Vagina (tissue), 2 donors: ENCODE measurements around the gene THRA. TPM values are rescaled to one million over a fixed set of nuclear protein-coding genes. Genes with fewer than 3 reads are reported as not detected.
"Not testable (repeated sequence)": the region's sequence is repeated elsewhere in the genome, so short reads cannot be mapped to it uniquely, and the experiment has no call there.

Source experiments
- DNase-seq, 2 donors: peaks; one replicate each; pipeline ENCODE4 v3.0.0-alpha.2; 2017; ENCODE audit errors: extremely low spot score in 2 of 2
- H3K27ac ChIP-seq: fragments of 200-600 bp; sonication (generic); one replicate; pipeline ENCODE4 v1.5.1; 2019
- H3K27me3 ChIP-seq: fragments of 200-600 bp; sonication (generic); one replicate; pipeline ENCODE4 v1.5.1; 2019
- H3K36me3 ChIP-seq, 2 donors: fragments of 200-600 bp; sonication (generic); one replicate each; pipeline ENCODE4 v1.5.1; 2017 to 2019
- H3K4me1 ChIP-seq: fragments of 200-600 bp; sonication (generic); one replicate; pipeline ENCODE4 v1.5.1; 2019
- H3K4me3 ChIP-seq, 2 donors: fragments of 200-600 bp; sonication (generic); 1 replicate in 1 of 2; 2 replicates in 1 of 2; pipeline ENCODE4 v1.5.1; 2016 to 2019
- H3K9me3 ChIP-seq: fragments of 200-600 bp; sonication (generic); one replicate; pipeline ENCODE4 v1.5.1; 2019
- CTCF ChIP-seq, 3 experiments: fragments of 450-650 bp in 2 of 3; fragments of 200-600 bp in 1 of 3; sonication (generic) in 1 of 3; IDR thresholded peaks; one replicate each; pipeline ENCODE4 v1.5.1; 2017 to 2019; ENCODE audit warnings: antibody characterized with exemption in 3 of 3, mild to moderate bottlenecking in 2 of 3, moderate library complexity in 2 of 3
- POLR2A ChIP-seq, 2 donors: fragments of 450-650 bp; IDR thresholded peaks; one replicate each; pipeline ENCODE4 v1.6.1; 2017; ENCODE audit warnings: antibody characterized with exemption in 2 of 2, mild to moderate bottlenecking in 2 of 2, moderate library complexity in 2 of 2
- POLR2AphosphoS5 ChIP-seq, 2 donors: sonication (generic); formaldehyde crosslinking; IDR thresholded peaks; one replicate each; pipeline ENCODE4 v1.9.0; 2017; ENCODE audit warnings: antibody characterized with exemption in 2 of 2, mild to moderate bottlenecking in 2 of 2, low read depth in 1 of 2; ENCODE audit not compliant: insufficient read depth in 1 of 2
- intact Hi-C: fragments of 100-400 bp; cut with DNase I; formaldehyde crosslinking; loops from one replicate; pipeline ENCODE4 v1.15.1; 2023
- microRNA-seq: library from miRNA; unstranded; fragments of <30 nt; microRNA quantifications from one replicate; pipeline ENCODE4, GENCODE V29; 2017; ENCODE audit warnings: borderline number of aligned reads, borderline replicate concordance
- small RNA-seq: library from RNA; depleted of rRNA; stranded (forward); fragments of <200 nt; gene quantifications from one replicate; pipeline ENCODE3, GENCODE V24; 2016
- total RNA-seq: library from RNA; depleted of rRNA; stranded (reverse); fragments of >200 nt; gene quantifications from one replicate; pipeline ENCODE4 v1.2.3, GENCODE V29; 2016

Gene THRA
- total RNA-seq, 1 donor from 2014 or later, result 40.3 TPM

GRCh38 chr17:40130352-40131042 lies 67.7 kb downstream of the THRA start:
- no peak for DNase-seq
- peaks cover 5% of the 10 kb centered on the region for H3K4me1 ChIP-seq
- intact Hi-C loops, result no loop called here

GRCh38 chr17:40134184-40134583 lies 71.4 kb downstream of the THRA start:
- no peaks in the 10 kb centered on the region for H3K27me3 ChIP-seq
- H3K4me3 ChIP-seq, result no peak overlapping the region
- peaks cover 0 to 74% of the 10 kb centered on the region in 2 donors for H3K36me3 ChIP-seq
- TF ChIP-seq POLR2AphosphoS5 (IDR thresholded peaks at IDR 0.05; ENCODE audit: insufficient read depth in 1 of 2, low read depth in 1 of 2) (no peak), POLR2A (IDR thresholded peaks at IDR 0.05) (no peak), CTCF (IDR thresholded peaks at IDR 0.05) (no peak)
- intact Hi-C loops, result no loop called here
- H3K27ac ChIP-seq, result no peak overlapping the region
- H3K9me3 ChIP-seq, result no peaks in the 10 kb centered on the region
- peaks cover 4% of the 10 kb centered on the region for H3K4me1 ChIP-seq
- no peak for DNase-seq

More at GRCh38 chr17:40130352-40131042, 67.7 kb downstream of the THRA start:
- H3K9me3 ChIP-seq, result no peaks in the 10 kb centered on the region
- TF ChIP-seq POLR2AphosphoS5 (IDR thresholded peaks at IDR 0.05; ENCODE audit: insufficient read depth in 1 of 2, low read depth in 1 of 2) (no peak), CTCF (IDR thresholded peaks at IDR 0.05) (no peak), POLR2A (IDR thresholded peaks at IDR 0.05) (no peak)
- no peaks in the 10 kb centered on the region for H3K27me3 ChIP-seq
- H3K4me3 ChIP-seq, result no peak overlapping the region
- H3K36me3 ChIP-seq, result peaks cover 0 to 92% of the 10 kb centered on the region in 2 donors
- H3K27ac ChIP-seq, result peak overlapping the region; percentile 21

GRCh38 chr17:40135817-40136216 lies 73.1 kb downstream of the THRA start:
- intact Hi-C loops, result no loop called here
- no peaks in the 10 kb centered on the region for H3K9me3 ChIP-seq
- no peaks in the 10 kb centered on the region for H3K27me3 ChIP-seq
- no peak for TF ChIP-seq POLR2AphosphoS5 (IDR thresholded peaks at IDR 0.05; ENCODE audit: insufficient read depth in 1 of 2, low read depth in 1 of 2)
- no peak for TF ChIP-seq CTCF (IDR thresholded peaks at IDR 0.05)
- no peak for TF ChIP-seq POLR2A (IDR thresholded peaks at IDR 0.05)
- H3K36me3 ChIP-seq, result peaks cover 0 to 59% of the 10 kb centered on the region in 2 donors
- peak overlapping the region; percentile 18 for H3K27ac ChIP-seq
- no peak for DNase-seq
- peaks cover 10% of the 10 kb centered on the region for H3K4me1 ChIP-seq
- H3K4me3 ChIP-seq, result no peak overlapping the region

- TF ChIP-seq POLR2AphosphoS5 (IDR thresholded peaks at IDR 0.05; ENCODE audit: insufficient read depth in 1 of 2, low read depth in 1 of 2), result no peak
- TF ChIP-seq CTCF (IDR thresholded peaks at IDR 0.05), result no peak
- TF ChIP-seq POLR2A (IDR thresholded peaks at IDR 0.05), result no peak
- H3K4me1 ChIP-seq, result peaks cover 33% of the 10 kb centered on the region
- no peak for DNase-seq
- H3K36me3 ChIP-seq, result peaks cover 0 to 40% of the 10 kb centered on the region in 2 donors
- no peaks in the 10 kb centered on the region for H3K27me3 ChIP-seq
- H3K9me3 ChIP-seq, result no peaks in the 10 kb centered on the region
- peak overlapping the region; percentile 97 for H3K27ac ChIP-seq
- intact Hi-C loops, result no loop called here
- H3K4me3 ChIP-seq, result peak overlapping the region; percentile 61 to 75
These were observed 76.8 kb downstream of the THRA start for GRCh38 chr17:40139566-40140058.

- DNase-seq, intact Hi-C loops, H3K27me3 ChIP-seq, H3K27ac ChIP-seq, H3K9me3 ChIP-seq, H3K4me3 ChIP-seq: not testable (repeated sequence)
- peaks cover 0 to 25% of the 10 kb centered on the region in 2 donors for H3K36me3 ChIP-seq
- peaks cover 48% of the 10 kb centered on the region for H3K4me1 ChIP-seq
These were observed 80.4 kb downstream of the THRA start for GRCh38 chr17:40143166-40143565.

Small RNAs within 50 kb of the gene (microRNA-seq; reads per million reads assigned to microRNA genes)
- gene MIR6884, result not detected

Small RNAs within 50 kb of the gene (small RNA-seq; reads per million reads assigned to genes)
- 577 reads per million, percentile 99 among the genes with 10 or more reads in this experiment for gene SNORD124

Other genes with a start within 250 kb of the THRA start
- 5.9 TPM for gene IKZF3, start 198.7 kb upstream of the THRA start, total RNA-seq
- gene ZPBP2, start 194.8 kb upstream of the THRA start, total RNA-seq, result not detected
- gene GSDMB, start 144.3 kb upstream of the THRA start, total RNA-seq, result 10.8 TPM
- 42.7 TPM for gene ORMDL3, start 135.4 kb upstream of the THRA start, total RNA-seq
- gene LRRC3C, start 135.2 kb upstream of the THRA start, total RNA-seq, result not detected
- 0.74 TPM for gene GSDMA, start 100.0 kb upstream of the THRA start, total RNA-seq
- gene PSMD3, start 82.2 kb upstream of the THRA start, total RNA-seq, result 95.0 TPM
- 25.3 TPM for gene CSF3, start 47.5 kb upstream of the THRA start, total RNA-seq
- gene MED24, start 8.6 kb upstream of the THRA start, total RNA-seq, result 106 TPM
- 15.0 TPM for gene NR1D1, start 37.6 kb downstream of the THRA start, total RNA-seq
- 62.4 TPM for gene MSL1, start 59.0 kb downstream of the THRA start, total RNA-seq
- gene CASC3, start 77.6 kb downstream of the THRA start, total RNA-seq, result 40.0 TPM
- gene RAPGEFL1, start 114.5 kb downstream of the THRA start, total RNA-seq, result 144 TPM
- gene WIPF2, start 156.3 kb downstream of the THRA start, total RNA-seq, result 10.6 TPM
- 3.7 TPM for gene CDC6, start 224.9 kb downstream of the THRA start, total RNA-seq
- 58.9 TPM for gene RARA, start 246.2 kb downstream of the THRA start, total RNA-seq